ENCODE data around the gene CDK1. TPM values are rescaled to one million over a fixed set of nuclear protein-coding genes. Genes with fewer than 3 reads are reported as not detected.

CDK1 gene
- total RNA-seq, 3 donors from 2014 or later = 2.7 to 21.2 (median 6.6) TPM

GRCh38 chr10:60742512-60742911 is 35.8 kb upstream of the CDK1 start:
- Histone ChIP-seq H3K4me3 (no peak overlapping the region), H3K9me3 (no peaks in the 10 kb centered on the region), H3K4me1 (ENCODE audit: low read depth) (no peaks in the 10 kb centered on the region), H3K36me3 (ENCODE audit: low read depth) (no peaks in the 10 kb centered on the region)
- intact Hi-C loops (cut with DNase I, micrococcal nuclease) = no loop called here
- no peak for TF ChIP-seq CTCF (IDR thresholded peaks at IDR 0.05)
- ATAC-seq (no peak), DNase-seq (no peak)

- Histone ChIP-seq H3K9me3 (no peaks in the 10 kb centered on the region), H3K4me1 (ENCODE audit: low read depth) (no peaks in the 10 kb centered on the region), H3K4me3 (no peak overlapping the region), H3K36me3 (ENCODE audit: low read depth) (no peaks in the 10 kb centered on the region)
- no peak for DNase-seq
- intact Hi-C loops (cut with DNase I, micrococcal nuclease) = no loop called here
- no peak for TF ChIP-seq CTCF (IDR thresholded peaks at IDR 0.05)
- ATAC-seq = no peak
Measured at GRCh38 chr10:60747817-60748469, 30.3 kb upstream of the CDK1 start.

- H3K4me3 ChIP-seq = no peak overlapping the region
- H3K4me1 ChIP-seq (ENCODE audit: low read depth) = no peaks in the 10 kb centered on the region
- TF ChIP-seq CTCF (IDR thresholded peaks at IDR 0.05) = no peak
- peak; percentile 51 for ATAC-seq
- no peak for DNase-seq
- intact Hi-C loops (cut with DNase I, micrococcal nuclease) = no loop called here
- H3K36me3 ChIP-seq (ENCODE audit: low read depth) = no peaks in the 10 kb centered on the region
- no peaks in the 10 kb centered on the region for H3K9me3 ChIP-seq
Measured at GRCh38 chr10:60753152-60753551, 25.1 kb upstream of the CDK1 start.

GRCh38 chr10:60753817-60754216 is 24.5 kb upstream of the CDK1 start:
- intact Hi-C loops (cut with DNase I, micrococcal nuclease) = no loop called here
- peak; percentile 85 for ATAC-seq
- Histone ChIP-seq H3K4me1 (ENCODE audit: low read depth) (no peaks in the 10 kb centered on the region), H3K36me3 (ENCODE audit: low read depth) (no peaks in the 10 kb centered on the region), H3K4me3 (no peak overlapping the region), H3K9me3 (no peaks in the 10 kb centered on the region)
- DNase-seq = no peak
- no peak for TF ChIP-seq CTCF (IDR thresholded peaks at IDR 0.05)

- H3K4me3 ChIP-seq = no peak overlapping the region
- DNase-seq = no peak
- intact Hi-C loops (cut with DNase I, micrococcal nuclease) = no loop called here
- no peak for TF ChIP-seq CTCF (IDR thresholded peaks at IDR 0.05)
- no peaks in the 10 kb centered on the region for H3K9me3 ChIP-seq
- H3K4me1 ChIP-seq (ENCODE audit: low read depth) = no peaks in the 10 kb centered on the region
- no peaks in the 10 kb centered on the region for H3K36me3 ChIP-seq (ENCODE audit: low read depth)
- no peak for ATAC-seq
Measured at GRCh38 chr10:60757420-60757895, 20.8 kb upstream of the CDK1 start.

GRCh38 chr10:60759181-60759580 is 19.1 kb upstream of the CDK1 start:
- Histone ChIP-seq H3K4me1 (ENCODE audit: low read depth) (no peaks in the 10 kb centered on the region), H3K36me3 (ENCODE audit: low read depth) (no peaks in the 10 kb centered on the region), H3K9me3 (no peaks in the 10 kb centered on the region), H3K4me3 (no peak overlapping the region)
- intact Hi-C loops (cut with DNase I, micrococcal nuclease) = no loop called here
- ATAC-seq (no peak), DNase-seq (no peak)
- no peak for TF ChIP-seq CTCF (IDR thresholded peaks at IDR 0.05)

Measured in mucosa of descending colon (tissue), 3 donors.